LNCAP (cell line): ENCODE measurements around the gene RAG1.

Experiments used
- TF ChIP-seq, protein P1 (sequence below): fragments of 450-650 bp; IDR thresholded peaks from 2 replicates; pipeline ENCODE4 v1.5.1; 2017; ENCODE audit warnings: mild to moderate bottlenecking

Gene RAG1

DNA sequence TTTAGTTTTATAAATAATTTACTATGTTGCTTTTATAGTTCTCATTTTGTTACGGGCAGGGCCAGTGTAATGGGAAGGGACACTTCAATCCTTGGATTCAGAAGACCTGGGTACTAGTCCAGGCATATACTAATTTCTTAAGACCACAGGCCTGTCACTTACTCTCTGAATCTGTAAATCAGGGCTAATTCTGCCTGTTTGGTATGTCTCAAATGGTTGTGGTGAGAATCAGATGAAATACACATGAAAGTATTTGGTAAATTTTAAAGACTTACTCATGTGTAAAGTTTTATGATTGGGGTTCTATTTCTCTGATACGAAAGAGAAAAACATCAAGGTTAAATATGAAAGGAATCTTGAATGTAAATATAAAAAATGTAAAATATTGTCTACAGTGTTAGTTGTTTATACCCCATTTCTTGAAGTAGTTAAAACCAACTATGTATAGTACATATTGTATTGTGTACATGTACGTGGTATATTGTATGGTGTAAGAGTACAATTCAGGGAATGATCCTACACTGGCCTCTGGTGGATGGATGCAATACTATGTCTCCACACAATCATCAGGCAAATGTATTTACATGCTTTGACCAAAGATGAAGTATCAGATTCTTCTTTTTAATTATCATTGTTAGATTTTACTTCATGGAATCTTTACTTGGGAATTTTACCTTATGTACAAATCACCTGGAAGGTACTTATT, 54.8 kb downstream of the RAG1 start:
- TF ChIP-seq, protein P1, sequence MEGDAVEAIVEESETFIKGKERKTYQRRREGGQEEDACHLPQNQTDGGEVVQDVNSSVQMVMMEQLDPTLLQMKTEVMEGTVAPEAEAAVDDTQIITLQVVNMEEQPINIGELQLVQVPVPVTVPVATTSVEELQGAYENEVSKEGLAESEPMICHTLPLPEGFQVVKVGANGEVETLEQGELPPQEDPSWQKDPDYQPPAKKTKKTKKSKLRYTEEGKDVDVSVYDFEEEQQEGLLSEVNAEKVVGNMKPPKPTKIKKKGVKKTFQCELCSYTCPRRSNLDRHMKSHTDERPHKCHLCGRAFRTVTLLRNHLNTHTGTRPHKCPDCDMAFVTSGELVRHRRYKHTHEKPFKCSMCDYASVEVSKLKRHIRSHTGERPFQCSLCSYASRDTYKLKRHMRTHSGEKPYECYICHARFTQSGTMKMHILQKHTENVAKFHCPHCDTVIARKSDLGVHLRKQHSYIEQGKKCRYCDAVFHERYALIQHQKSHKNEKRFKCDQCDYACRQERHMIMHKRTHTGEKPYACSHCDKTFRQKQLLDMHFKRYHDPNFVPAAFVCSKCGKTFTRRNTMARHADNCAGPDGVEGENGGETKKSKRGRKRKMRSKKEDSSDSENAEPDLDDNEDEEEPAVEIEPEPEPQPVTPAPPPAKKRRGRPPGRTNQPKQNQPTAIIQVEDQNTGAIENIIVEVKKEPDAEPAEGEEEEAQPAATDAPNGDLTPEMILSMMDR: peak; percentile 62

DNA sequence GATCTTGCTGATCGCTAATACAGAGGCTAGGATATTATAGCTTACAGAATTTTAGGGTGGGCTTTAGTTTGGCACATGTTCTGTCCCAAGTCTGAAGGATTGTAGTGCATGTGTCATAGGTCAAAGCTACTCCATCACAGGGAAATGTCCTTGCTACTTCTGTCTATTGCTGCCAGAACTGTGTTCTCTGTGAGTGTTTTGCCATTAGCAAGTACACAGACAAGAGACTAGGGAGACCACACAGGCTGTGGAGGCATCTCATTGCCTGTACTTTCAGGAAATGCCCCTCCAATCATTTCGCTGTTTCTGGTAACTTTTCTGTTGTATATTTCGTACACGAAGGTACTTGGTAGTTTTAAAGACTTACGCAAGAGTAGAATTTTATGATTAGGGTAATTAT, 55.7 kb downstream of the RAG1 start:
- TF ChIP-seq, protein P1: no peak

DNA sequence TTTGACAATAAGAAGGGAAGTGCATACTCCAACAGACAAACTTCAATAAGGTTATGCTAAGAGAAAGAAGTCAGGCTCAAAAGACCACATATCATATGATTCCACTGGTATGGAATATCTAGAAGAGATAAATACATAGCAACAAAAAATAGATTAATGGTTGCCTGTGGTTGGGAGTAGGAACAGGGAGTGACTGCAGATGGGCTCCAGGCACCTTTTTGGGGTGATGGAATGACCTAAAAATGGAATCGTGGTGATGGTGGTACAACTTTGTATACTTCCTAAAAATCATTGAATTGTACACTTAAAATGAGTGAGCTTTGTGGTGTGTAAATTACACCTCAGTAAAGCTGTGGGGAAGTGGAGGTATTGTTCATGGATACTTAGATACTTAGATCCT, 59.2 kb downstream of the RAG1 start:
- TF ChIP-seq, protein P1: no peak

DNA sequence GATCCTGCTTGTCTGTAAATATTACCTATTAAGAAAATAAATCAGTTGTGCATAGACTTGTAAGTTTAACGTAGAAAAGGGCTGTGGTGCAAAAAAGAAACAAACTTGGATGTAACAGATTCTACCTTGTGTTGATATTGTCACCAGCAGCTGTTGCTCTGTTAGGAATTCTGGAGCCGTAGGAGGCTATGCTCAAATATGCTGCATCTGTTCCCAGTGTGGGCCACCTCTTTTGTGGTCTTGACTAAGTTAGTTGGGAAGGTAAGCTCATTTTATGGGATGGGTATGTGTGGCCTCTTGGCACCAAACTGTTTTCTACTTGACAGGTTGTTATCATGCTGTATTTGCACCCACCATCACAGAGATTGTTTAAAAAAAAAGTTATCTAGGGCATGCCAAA, 59.7 kb downstream of the RAG1 start:
- TF ChIP-seq, protein P1: no peak

DNA sequence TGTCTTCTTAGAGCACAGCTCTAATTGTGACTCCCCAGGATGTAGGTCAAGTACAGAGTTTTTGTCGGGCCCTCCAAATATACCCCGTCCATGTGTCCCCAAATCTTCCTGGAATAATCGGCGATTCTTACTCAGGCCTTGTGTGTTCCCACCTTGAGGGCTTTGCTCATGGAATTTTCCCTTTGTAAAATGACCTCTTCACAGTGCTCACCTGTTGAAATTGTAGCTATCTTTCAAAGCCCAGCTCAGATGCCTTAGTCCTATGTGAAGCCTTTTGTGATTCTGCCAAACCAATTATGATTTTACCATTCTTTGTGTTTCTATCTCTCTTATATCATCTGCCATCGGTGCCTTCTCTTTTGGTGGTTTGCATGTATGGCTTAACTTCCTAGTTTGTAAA, 60.3 kb downstream of the RAG1 start:
- TF ChIP-seq, protein P1: no peak

DNA sequence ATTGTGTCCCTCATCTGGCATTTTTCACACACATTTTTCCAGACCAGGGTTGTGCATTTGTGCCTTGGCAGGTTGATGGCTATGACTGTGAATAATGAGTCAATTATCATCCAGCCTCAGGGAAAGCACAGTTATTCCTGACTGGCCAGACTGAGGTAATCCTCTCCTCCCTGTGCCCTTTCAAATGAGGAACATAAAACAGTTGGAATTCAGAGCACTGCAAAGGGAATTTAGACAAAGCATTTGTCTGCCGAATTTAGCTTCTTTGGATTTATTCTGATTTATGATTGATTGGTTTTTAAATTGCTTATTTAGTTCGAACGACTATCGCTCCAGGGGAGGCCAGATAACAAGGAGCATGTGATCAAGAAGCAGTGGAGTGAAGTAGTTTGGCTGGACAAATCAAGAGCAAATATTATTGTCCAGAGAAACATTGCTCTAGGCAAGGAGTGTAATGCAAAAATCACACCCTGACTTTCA, 61.0 kb downstream of the RAG1 start:
- TF ChIP-seq, protein P1: no peak
